Activated T-cell treated with anti-CD3 and anti-CD28 coated beads for 4 hours (primary cell): ENCODE data around the gene TYMS.
"Not testable (repeated sequence)": the region's sequence is repeated elsewhere in the genome, so short reads cannot be mapped to it uniquely, and the experiment has no call there.

Experiments
- DNase-seq: peaks from one replicate; pipeline ENCODE4 v3.0.0-alpha.2; 2020

TYMS gene

DNA sequence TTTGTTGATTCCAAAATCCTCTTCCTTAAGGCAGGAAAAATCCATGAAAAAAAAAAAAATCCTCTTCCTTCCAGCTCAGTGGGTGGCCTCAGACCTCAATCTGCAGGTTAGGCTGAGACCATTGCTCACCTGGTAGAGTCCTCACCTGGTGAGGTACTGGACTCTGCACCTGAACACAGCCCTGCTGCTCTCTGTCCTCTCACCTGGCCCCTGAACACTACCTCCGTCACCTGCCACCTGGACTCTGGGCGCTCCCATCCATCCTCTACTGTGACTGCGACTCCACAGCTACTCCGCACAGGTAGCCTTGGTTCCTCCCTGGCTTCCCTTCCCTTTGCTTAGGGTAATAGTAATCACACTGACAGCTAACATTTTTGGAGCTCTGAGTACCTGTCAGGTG is 22.1 kb downstream of the TYMS start:
- DNase-seq, result no peak

- no peak for DNase-seq
Measured at GRCh38 chr18:680392-680791, 22.9 kb downstream of the TYMS start.

GRCh38 chr18:681985-682384 is 24.5 kb downstream of the TYMS start:
- no peak for DNase-seq

- DNase-seq, result not testable (repeated sequence)
Measured at GRCh38 chr18:682416-682815, 25.0 kb downstream of the TYMS start.

DNA sequence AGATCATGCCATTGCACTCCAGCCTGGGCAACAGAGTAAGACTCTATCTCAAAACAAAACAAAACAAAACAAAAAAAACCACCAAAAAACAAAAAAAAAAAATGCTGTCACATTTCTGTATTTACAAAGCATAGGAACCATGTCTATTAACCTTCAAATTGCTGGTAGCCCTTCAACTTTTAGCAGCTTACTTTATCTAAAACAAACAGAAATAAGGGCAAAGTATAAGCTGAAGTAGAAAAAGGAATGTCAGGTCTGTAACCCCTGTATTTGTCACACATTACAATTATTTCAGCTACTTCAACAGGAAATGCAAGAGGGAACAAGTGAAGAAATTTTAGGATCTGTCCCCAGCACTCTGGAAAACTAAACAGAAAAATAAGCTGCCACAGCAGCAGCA is 25.4 kb downstream of the TYMS start:
- no peak for DNase-seq

- DNase-seq, result no peak
Measured at GRCh38 chr18:683531-683930, 26.1 kb downstream of the TYMS start.

DNA sequence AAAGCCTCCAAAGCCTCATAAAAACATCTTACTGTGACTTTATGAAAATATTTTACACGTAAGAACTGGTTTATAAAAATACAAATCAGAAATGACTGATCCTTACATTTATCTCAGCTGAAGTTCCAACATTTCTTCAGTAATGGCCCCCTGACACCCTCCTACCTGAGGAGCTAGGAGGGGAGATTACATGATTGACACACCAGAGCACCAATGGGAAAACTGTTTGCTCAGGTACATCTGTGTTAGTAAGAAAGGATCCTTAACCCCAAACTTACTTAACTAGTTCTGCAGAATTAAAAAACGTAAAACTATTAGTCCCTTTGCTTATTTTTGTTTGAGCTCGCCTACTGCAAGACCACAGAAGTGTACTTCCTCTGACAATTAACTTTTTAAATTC is 28.0 kb downstream of the TYMS start:
- DNase-seq, result no peak

DNA sequence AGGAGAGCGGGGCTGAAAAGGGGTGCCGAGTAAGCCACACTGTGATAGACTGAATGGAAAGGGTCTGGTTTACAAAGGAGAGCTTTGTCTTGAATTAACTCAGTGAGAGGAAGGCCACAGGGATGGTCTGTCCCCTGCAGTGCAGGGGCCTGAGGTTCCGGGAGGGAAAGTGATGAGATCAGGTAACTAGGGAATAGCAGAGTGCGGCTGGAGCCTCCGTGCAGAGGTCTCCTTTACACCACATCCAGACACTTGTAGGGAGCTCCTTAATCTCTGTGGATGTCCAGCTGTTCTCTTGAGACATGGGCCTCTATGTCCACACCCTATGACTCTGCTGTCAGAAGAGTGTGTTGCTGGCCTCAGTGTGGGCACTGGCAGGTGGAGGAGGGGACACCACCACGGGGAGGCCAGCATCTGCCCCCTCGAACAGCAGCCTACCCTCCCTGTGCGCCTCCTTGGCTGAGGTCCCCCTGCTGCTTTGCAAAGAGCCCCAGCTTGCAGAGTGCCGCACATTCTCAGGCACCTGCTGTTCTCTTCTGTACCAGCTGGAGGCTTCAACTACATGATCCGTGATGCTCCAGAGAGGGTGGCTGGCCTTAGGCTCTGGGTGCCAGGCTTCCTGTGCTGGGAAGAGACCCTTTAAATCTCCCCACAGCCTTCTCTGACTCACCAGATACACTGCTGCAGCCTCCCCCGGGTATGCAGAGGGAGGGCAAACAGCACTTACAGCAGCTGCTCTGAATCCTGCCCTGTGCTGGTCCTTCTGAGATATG is 29.1 kb downstream of the TYMS start:
- no peak for DNase-seq

GRCh38 chr18:688323-688722 is 30.9 kb downstream of the TYMS start:
- no peak for DNase-seq

- DNase-seq, result no peak
Measured at GRCh38 chr18:692824-693223, 35.4 kb downstream of the TYMS start.

DNA sequence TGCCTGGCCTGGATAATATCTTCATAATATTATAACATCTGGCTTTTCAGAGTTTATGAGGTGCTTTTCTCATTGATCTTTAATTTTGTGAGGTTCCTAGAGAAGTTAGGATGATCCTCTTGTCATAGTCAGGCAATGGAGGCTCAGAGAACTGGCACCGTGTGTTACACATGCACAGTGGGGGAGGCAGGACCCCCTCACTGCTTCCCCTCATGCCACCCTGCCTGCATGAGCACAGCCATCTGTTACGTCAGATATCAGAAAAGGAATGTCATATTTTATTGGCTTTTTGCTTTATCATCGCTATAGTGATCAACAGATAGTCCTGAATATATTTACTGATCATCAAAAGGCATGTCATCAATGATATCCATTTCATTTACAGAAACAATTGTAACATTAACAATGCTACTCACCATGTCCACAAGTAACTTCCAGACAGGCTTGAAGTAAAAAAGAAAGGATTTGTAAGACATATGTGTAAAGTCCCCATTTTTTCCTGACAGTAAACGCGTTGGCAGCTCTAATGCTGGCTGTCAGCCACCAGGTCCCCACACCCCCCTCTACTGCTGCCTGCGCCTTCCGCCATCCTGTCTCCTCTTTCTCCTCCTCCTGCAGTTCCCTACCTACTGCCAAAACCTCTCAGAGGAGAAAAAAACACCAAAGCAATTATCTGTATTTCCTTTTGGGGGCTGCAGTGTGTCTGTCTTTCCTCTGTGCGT is 36.2 kb downstream of the TYMS start:
- DNase-seq, result no peak

DNA sequence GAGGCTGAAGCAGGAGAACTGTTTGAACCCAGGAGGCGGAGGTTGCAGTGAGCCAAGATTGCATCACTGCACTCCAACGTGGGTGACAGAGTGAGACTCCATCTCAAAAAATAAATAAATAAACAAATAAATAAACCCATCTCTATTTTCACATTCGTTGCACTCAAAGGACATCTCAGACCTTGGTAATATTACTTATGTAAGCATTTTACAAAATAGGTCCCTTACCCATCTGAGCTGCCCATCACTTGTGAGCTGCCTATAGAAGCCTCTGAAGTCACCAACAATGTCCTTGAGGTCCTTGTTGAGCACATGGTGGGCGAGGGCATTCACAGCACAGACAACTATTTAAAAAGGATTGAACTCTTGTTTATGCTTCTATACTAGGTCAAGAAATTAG is 39.6 kb downstream of the TYMS start:
- no peak for DNase-seq

- DNase-seq, result no peak
Measured at GRCh38 chr18:697800-698199, 40.3 kb downstream of the TYMS start.

DNA sequence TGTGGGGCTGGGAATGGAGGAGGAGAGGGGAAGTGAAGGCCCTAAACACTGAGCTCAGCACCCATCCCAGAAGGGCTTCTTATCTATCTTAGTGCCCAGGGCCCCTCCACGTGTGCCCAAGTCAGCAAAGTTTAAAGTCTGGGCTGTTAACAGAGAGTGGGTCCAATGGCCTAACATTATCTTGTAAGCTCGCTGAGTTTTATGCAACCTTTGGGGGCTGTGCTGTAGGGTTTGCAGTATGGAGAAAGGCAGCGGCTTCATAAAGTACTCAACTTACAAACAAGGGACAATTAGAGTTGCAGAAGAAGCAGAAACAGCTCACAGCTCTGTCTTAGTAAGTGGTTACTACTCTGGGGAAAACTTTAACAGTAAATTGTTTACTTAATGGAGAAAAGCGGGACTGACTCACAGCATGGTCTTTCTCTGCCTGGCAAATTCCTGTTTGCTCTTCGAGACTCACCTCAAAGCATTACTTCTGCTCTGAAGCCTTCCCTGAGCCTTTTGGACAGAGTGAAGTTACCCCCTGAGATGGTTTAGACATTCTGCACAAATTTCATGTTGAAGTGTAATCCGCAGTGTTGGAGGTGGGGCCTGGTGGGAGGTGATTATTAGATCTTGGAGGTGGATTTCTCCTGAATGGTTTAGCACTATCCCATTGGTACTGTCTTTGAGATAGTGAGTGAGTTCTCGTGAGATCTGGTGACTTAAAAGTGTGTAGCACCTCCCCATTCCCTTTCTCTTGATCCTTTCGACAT is 45.9 kb downstream of the TYMS start:
- no peak for DNase-seq

GRCh38 chr18:706405-706804 is 49.0 kb downstream of the TYMS start:
- DNase-seq, result no peak

GRCh38 chr18:708096-708495 is 50.6 kb downstream of the TYMS start:
- DNase-seq, result no peak

GRCh38 chr18:709771-710170 is 52.3 kb downstream of the TYMS start:
- DNase-seq, result no peak

DNA sequence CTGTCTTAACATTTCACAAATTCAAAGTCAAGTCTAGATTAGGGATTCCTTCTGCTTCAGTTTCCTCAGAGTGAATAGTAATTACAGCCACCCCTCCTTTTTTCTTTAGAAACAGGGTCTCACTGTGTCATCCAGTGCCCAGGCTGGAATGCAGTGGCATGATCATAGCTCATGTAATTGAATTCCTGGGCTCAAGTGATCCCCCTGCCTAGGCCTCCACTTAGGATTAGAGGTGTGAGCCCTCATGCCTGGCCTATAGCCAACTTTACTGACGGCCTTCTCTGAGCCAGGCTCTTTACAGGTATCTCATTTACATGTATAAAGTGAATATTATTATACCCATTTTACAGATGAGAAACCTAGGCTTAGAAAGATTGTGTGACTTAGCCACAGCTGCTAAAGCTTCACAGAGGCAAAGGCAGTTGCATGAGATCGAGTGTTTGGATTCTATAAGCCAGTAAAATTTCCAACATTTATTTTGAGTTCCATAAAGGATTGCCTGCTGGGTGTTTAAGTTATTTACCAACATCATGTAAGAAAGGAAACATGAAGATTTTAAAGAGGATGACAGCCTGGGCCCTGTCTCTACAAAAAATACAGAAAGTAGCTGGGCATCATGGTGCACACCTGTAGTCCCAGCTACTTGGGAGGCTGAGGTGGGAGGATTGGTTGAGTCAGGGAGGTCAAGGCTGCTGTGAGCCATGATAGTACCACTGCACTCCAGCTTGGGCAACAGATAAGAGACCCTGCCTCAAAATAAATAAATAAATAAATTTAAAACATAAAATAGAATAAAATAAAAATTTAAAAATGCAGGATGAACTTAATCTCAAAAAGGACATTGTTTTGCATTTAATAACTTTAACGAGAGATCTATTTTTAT is 53.2 kb downstream of the TYMS start:
- DNase-seq, result no peak

- no peak for DNase-seq
Measured at GRCh38 chr18:711310-711656, 53.8 kb downstream of the TYMS start.

DNA sequence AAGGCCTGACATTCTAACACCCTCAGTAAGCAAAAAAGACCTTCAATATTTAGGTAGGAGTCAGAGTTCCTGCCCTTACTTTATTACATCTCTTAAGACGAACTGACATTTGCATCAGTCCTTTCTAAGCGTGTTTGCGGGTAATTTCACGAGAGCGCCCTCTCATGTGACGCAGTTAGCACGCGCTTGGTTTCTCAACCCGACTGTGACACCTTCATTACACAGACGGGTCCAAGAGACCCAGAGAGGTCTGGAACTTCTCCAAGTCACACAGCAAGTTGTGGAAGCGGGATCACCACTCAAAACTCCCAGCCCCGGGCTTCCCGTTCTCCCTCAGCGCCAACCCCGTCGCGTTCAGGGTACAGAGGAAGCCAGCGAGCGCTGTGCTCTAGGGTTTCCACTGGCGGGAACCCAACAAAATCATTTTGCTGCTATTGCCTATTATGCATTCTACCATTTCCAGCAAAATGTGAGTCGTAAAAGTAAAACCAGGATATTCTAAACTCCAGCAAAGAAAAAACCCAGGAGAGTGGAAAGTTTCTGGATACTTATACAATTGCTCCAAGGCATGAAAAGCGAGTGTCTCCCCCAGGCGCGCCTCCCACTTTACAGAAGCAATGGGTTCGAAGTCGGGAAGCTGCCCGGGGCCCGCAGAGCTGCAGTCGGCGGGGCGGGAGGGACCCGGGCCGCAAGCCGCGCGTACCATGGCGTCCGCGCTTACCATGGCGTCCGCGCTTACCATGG is 54.4 kb downstream of the TYMS start:
- DNase-seq, result peak; percentile 67

DNA sequence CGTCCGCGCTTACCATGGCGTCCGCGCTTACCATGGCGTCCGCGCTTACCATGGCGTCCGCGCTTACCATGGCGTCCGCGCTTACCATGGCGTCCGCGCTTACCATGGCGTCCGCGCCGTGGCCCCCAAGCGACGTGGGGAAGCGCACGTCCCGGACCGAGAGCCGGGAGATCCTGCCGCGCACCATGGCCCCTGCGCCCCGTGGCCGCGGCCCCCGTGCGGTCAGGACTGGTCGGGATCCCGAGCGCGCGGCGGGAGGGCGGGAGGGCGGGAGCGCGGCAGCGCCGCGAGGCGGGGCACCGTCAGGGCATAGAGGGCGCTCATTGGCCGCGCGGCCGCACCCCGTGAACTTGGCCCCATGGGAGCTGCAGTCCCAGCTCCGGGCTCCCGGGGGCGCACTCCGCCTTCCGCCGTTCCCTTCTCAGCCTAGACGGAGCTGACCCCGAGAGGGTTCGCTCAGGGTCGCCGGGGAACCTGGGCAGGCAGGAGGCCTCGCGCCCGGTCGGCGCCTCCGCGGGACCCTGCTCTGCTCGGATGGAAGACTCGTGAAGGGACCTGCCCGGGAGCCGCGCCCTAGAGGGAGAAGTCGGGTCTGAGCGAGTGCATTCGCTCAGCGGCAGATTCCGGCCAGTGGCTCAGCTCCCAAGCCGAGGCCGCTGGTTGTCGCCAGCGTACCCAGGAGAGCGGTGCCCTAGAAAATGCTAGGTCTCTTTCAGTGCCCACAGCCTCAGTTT is 55.1 kb downstream of the TYMS start, which contains the start of gene ENOSF1:
Gene ENOSF1, minus strand, starts transcription at position 230 of the 734 bp plus-strand sequence. Its CDS starts 43 bp downstream, at position 187.
- DNase-seq, result peak; percentile 76
